HG03064 (cell line): ENCODE data around the gene ARL3.
"Not testable (repeated sequence)": the region's sequence is repeated elsewhere in the genome, so short reads cannot be mapped to it uniquely, and the experiment has no call there.

Experiments
- ATAC-seq: cut with Tn5 transposase; IDR thresholded peaks from one replicate; pipeline ENCODE4 v1.9.1; 2021; ENCODE audit warnings: low read depth; ENCODE audit not compliant: unreplicated experiment

ARL3 gene

GRCh38 chr10:102740229-102740628 is 26.0 kb upstream of the ARL3 start:
- no peak for ATAC-seq

DNA sequence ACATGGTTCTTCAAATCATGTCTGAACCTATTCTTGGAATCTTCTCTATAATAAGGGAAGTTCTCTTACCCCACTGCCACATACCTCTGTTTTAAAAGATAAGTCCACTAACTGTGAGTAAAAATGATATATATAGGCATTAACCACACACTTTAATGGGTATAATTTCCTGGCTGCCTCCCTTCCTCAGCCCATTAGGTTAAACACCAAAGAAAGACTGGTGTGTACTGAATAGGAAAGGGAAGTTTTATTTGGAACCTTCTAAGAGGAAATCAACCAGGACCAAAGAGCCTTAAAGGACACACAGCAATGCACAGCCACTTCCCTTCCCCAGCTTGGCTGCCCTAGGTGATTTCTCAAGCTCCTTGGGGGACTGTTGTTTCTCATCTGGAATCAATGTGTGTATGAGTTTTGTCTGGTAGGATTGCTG is 24.5 kb upstream of the ARL3 start:
- ATAC-seq, result no peak

GRCh38 chr10:102735065-102735562 is 20.9 kb upstream of the ARL3 start:
- ATAC-seq, result no peak

GRCh38 chr10:102732661-102733060 is 18.5 kb upstream of the ARL3 start:
- no peak for ATAC-seq

GRCh38 chr10:102731222-102731800 is 17.1 kb upstream of the ARL3 start:
- no peak for ATAC-seq

- no peak for ATAC-seq
These were observed 15.1 kb upstream of the ARL3 start for GRCh38 chr10:102729029-102730026.

DNA sequence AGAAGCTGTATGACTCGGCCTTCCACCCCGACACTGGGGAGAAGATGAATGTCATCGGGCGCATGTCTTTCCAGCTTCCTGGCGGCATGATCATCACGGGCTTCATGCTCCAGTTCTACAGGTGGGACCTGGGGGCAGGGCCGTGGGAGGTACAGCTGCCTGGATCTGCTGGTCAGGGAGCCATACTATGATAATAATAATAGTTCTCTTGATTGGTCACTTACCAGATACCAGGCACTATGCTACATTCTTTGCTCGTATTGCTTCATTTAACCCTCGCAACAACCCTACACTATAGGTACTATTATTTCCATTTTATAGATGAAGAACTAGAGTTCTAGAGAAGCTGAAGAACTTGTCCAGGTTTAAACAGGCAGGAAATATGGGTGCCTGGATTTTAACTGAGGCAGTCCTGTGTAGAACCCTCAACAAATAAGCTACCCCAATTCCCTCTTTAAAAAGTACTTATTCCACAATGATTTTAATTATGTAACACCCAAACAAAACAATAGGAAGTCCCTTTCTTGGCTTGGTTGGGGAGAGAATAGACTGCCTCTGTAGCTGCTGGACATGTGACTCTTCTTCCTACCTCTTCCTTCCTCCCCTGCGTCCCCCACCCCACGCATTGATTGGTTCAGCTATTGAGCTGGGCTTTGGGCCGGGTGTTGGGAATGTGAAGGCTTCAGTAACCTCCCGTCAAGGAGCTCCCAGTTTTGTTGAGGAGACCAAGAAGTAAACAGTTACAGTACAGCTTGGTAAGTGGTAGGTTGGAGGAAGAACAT is 13.0 kb upstream of the ARL3 start:
- ATAC-seq, result no peak

GRCh38 chr10:102726274-102726673 is 12.1 kb upstream of the ARL3 start:
- ATAC-seq, result no peak

- ATAC-seq, result no peak
These were observed 9.8 kb upstream of the ARL3 start for GRCh38 chr10:102723989-102724388.

DNA sequence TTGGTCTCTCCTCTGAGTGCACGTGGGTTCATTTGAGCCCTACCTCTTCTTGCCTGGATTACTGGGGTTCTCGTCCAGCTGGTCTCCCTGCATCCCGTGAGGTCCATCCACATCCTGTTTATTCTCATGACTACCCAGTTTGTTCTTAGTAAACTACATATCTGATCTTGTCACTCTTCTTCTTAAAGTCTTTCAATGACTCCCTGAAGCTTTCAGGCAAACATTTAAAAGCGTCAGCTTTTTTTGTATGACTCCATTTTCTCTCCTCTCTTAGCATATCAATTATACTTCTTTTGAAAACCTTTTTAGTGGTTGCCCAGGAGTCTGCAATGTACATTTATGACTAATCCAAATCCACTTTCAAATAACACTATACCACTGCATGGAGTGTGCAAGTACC is 7.8 kb upstream of the ARL3 start:
- no peak for ATAC-seq

GRCh38 chr10:102720775-102721301 is 6.6 kb upstream of the ARL3 start:
- no peak for ATAC-seq

GRCh38 chr10:102720337-102720736 is 6.1 kb upstream of the ARL3 start:
- ATAC-seq, result no peak

DNA sequence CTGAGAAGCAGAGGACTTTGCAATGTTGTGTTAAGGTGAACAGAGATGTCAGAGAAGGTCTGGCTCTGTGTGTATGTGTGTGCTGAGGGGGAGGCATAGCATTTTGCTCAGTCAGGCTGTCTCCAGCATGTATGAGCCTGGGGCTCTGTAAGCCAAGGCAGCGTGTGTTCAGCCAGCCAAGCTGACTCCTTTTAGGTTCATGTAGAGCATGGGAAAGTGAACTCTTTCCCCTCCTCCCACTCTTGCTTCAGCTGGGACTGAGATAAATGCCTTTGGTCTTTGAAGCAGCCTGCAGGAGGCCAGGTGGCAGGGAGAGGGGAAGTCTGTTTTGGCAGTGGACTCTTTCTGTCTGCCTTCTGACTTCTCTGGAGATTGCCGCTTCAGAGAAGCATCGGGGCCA is 4.0 kb upstream of the ARL3 start:
- ATAC-seq, result no peak

- ATAC-seq, result not testable (repeated sequence)
These were observed 2.8 kb upstream of the ARL3 start for GRCh38 chr10:102716900-102717565.

- no peak for ATAC-seq
These were observed 1.7 kb upstream of the ARL3 start for GRCh38 chr10:102715880-102716279.

DNA sequence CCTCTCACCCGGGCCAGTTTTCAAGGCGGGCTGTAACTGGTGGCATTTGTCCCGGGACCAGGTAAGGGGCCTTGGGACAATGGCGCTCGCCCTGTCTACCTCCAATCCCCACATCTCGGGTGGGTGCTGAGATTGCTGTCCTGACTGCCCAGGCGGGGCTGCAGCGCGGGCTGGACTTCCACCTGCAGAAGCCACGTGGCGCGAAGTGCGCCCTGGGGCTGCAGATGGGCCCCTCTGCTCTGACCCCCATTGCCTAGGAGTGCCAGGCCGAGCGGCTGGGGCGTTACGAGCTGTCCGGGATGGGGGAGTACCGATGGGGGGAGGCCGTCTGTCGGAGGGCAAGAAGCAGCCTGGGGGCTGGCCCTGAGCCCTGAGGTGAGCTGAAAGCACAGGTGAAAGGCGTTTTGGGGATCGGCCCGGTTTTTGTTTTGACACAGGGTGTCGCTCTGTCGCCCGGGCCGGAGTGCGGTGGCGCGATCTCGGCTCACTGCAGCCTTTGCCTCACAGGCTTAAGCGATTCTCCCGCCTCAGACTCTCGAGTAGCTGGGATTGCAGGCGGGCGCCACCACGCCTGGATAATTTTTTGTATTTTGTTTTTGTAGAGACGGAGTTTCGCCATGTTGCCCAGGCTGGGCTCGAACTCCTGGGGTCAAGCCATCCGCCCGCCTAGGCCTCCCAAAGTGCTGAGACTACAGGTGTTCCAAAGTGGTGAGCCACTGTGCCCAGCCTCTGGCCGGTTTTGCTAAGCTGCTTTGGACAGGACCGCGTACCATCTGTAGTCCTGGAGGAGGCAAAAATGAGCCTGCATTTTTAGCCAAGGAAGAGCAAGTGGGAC is 641 bp upstream of the ARL3 start, which contains the start of gene SFXN2:
SFXN2 (plus strand) TSS at position 16 of the 835 bp plus-strand sequence. CDS start 12,001 bp downstream, outside the sequence.
- ATAC-seq, result peak; percentile 10

DNA sequence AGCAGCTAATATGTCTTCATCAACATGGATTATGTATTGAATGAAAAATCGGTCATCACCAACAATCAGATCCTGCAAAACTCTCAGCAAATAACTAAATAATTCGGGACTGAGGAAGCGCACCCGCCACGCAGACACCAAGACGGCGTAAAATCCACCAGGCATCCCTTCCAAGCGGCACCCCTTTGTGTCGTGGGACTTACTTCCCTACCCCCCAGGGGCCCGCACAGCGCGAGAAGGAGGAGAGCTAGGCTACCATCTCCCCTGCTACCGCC is 721 bp downstream of the ARL3 start:
- peak; percentile 27 for ATAC-seq

DNA sequence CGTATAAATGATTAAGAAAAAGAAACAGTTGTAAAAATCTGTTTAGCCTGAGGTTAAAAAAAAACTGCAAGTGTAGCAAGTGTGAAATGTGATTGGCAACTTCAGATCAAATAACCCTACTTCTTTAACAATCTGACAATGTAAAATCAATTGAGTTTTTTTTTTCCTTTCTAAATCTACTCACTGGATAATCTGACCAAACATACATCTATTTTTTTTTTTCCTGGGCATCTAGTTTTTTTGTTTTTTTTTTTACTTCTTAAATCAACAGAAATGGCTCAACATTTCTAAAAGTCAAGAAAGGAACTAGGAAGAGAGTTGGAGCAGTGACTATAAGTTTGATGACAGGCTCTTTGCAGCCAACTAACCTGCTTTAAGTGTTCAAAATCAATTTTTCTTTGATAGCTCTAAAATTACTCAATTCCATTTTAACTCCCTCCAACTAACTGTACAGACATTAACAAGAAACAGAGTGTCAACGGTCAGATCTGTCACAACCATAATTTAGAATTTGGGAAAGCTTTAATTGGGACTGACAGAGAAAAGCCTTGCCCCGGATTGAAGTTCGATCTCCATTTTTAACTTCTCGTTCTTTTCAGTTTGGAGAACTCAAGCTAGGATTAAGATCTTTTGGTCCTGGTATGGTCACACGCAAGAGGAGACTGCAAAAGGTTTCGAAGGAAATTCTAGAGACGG is 1.2 kb downstream of the ARL3 start:
- ATAC-seq, result no peak

DNA sequence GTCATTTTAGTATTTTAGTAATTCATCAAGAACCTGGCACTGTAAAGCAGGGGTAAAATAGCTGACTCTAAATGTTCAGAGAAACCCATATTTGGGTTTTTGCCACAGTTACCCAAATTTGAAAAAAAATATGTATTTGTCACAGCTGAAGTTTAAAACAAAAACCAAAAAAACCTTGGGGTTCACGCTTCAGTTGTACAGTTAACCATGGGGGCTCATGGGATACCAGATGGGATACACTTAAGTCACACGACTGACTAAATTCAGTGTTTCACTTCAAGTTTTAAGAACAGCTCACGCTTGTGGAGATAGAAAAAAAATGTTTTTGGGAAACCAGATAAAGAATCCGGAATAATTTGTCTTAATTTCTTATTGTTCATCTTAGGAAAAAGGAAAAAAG is 2.1 kb downstream of the ARL3 start:
- no peak for ATAC-seq
